Neuronal stem cell (in vitro differentiated cells): ENCODE data around the gene TMIGD3. TPM values are rescaled to one million over a fixed set of nuclear protein-coding genes. Genes with fewer than 3 reads are reported as not detected.

Experiments
- DNase-seq: peaks from one replicate; pipeline ENCODE4 v3.0.0-alpha.2; 2013; ENCODE audit warnings: low spot score
- H2AFZ ChIP-seq: one replicate; pipeline ENCODE4 v1.6.1; 2013; ENCODE audit warnings: mild to moderate bottlenecking, low read length, inconsistent platforms
- H2AK5ac ChIP-seq: 2 replicates; pipeline ENCODE4 v1.6.1; 2013; ENCODE audit warnings: low read depth, mild to moderate bottlenecking, inconsistent platforms, low read length, moderate library complexity, mixed read lengths
- H2BK120ac ChIP-seq: 2 replicates; pipeline ENCODE4 v1.6.1; 2013; ENCODE audit warnings: low read depth, mild to moderate bottlenecking, inconsistent platforms, low read length, moderate library complexity, mixed read lengths
- H2BK12ac ChIP-seq: one replicate; pipeline ENCODE4 v1.6.1; 2013; ENCODE audit warnings: low read length, inconsistent platforms
- H2BK15ac ChIP-seq: 2 replicates; pipeline ENCODE4 v1.6.1; 2013; ENCODE audit warnings: mild to moderate bottlenecking, low read length, inconsistent platforms, mixed read lengths
- H2BK5ac ChIP-seq: one replicate; pipeline ENCODE4 v1.6.1; 2013; ENCODE audit warnings: inconsistent platforms, mild to moderate bottlenecking, low read length, moderate library complexity
- H3K14ac ChIP-seq: one replicate; pipeline ENCODE4 v1.6.1; 2013; ENCODE audit warnings: low read length, inconsistent platforms
- H3K18ac ChIP-seq: 2 replicates; pipeline ENCODE4 v1.6.1; 2013; ENCODE audit warnings: low read length, inconsistent platforms
- H3K23ac ChIP-seq: 2 replicates; pipeline ENCODE4 v1.6.1; 2013; ENCODE audit warnings: low read depth, mild to moderate bottlenecking, mixed read lengths, low read length, inconsistent platforms; ENCODE audit not compliant: poor library complexity
- H3K27ac ChIP-seq: replicated peaks from 3 replicates; pipeline ENCODE4 v1.5.1; 2013; ENCODE audit warnings: low read length, inconsistent platforms
- H3K27me3 ChIP-seq, 3 experiments: 2 replicates each; pipeline ENCODE4 v1.6.1; 2013; ENCODE audit warnings: low read length in 3 of 3, mild to moderate bottlenecking in 2 of 3, inconsistent platforms in 1 of 3, low read depth in 1 of 3, mixed read lengths in 1 of 3, moderate library complexity in 1 of 3; ENCODE audit not compliant: control insufficient read depth in 3 of 3, insufficient read depth in 3 of 3
- H3K36me3 ChIP-seq, 2 donors: replicated peaks in 1 of 2; 2 replicates each; pipeline ENCODE4 v1.6.1; 2013; ENCODE audit warnings: low read length in 2 of 2; ENCODE audit not compliant: control insufficient read depth in 2 of 2, insufficient read depth in 2 of 2
- H3K4ac ChIP-seq: 2 replicates; pipeline ENCODE4 v1.6.1; 2013; ENCODE audit warnings: inconsistent platforms, mild to moderate bottlenecking, low read length, moderate library complexity
- H3K4me1 ChIP-seq, 2 donors: 1 replicate in 1 of 2; 2 replicates in 1 of 2; pipeline ENCODE4 v1.6.1; 2013; ENCODE audit warnings: low read length in 2 of 2, low read depth in 1 of 2; ENCODE audit not compliant: control insufficient read depth in 2 of 2, insufficient read depth in 1 of 2
- H3K4me2 ChIP-seq: one replicate; pipeline ENCODE4 v1.6.1; 2013; ENCODE audit warnings: mild to moderate bottlenecking, low read length, inconsistent platforms; ENCODE audit not compliant: insufficient read depth, poor library complexity, severe bottlenecking
- H3K4me3 ChIP-seq, 2 donors: 2 replicates each; pipeline ENCODE4 v1.5.1; 2013; ENCODE audit warnings: low read length in 2 of 2, mild to moderate bottlenecking in 2 of 2, inconsistent platforms in 1 of 2, moderate library complexity in 1 of 2
- H3K79me1 ChIP-seq: one replicate; pipeline ENCODE4 v1.6.1; 2013; ENCODE audit warnings: low read depth, mild to moderate bottlenecking, inconsistent platforms, low read length, moderate library complexity
- H3K9ac ChIP-seq: one replicate; pipeline ENCODE4 v1.6.1; 2013; ENCODE audit warnings: mild to moderate bottlenecking, low read depth, low read length, inconsistent platforms; ENCODE audit not compliant: poor library complexity
- H3K9me3 ChIP-seq, 2 donors: replicated peaks in 1 of 2; 2 replicates each; pipeline versions ENCODE3 to v1.6.1; 2013; ENCODE audit warnings: low read length in 2 of 2, mild to moderate bottlenecking in 2 of 2, inconsistent platforms in 1 of 2, low read depth in 1 of 2, mixed read lengths in 1 of 2, moderate library complexity in 1 of 2; ENCODE audit not compliant: control insufficient read depth in 2 of 2, insufficient read depth in 1 of 2
- H4K8ac ChIP-seq: one replicate; pipeline ENCODE4 v1.6.1; 2013; ENCODE audit warnings: low read depth, mild to moderate bottlenecking, inconsistent platforms, low read length, moderate library complexity
- H4K91ac ChIP-seq: one replicate; pipeline ENCODE4 v1.6.1; 2013; ENCODE audit warnings: low read length, low read depth, mild to moderate bottlenecking, inconsistent platforms; ENCODE audit not compliant: poor library complexity
- WGBS, 2 donors: extraction: QIAGEN DNeasy Blood & Tissue Kit; methylation state at CpG; one replicate each; pipeline ENCODE4 v1.1.7; 2013; ENCODE audit warnings: missing lambda C conversion rate in 2 of 2, mixed read lengths in 1 of 2; ENCODE audit not compliant: insufficient read length in 2 of 2, insufficient replicate concordance in 1 of 2; ENCODE audit errors: extremely low coverage in 2 of 2; 5-methylcytosine and 5-hydroxymethylcytosine counted together
- polyA plus RNA-seq, 2 experiments: library from polyadenylated mRNA; stranded (reverse); fragments of 200-250 nt; gene quantifications; one replicate each; pipeline ENCODE4 v1.2.3, GENCODE V29; 2013

The TMIGD3 gene
- polyA plus RNA-seq (2013, experiment 1 of 2): not detected
- not detected for polyA plus RNA-seq (2013, experiment 2 of 2)

DNA sequence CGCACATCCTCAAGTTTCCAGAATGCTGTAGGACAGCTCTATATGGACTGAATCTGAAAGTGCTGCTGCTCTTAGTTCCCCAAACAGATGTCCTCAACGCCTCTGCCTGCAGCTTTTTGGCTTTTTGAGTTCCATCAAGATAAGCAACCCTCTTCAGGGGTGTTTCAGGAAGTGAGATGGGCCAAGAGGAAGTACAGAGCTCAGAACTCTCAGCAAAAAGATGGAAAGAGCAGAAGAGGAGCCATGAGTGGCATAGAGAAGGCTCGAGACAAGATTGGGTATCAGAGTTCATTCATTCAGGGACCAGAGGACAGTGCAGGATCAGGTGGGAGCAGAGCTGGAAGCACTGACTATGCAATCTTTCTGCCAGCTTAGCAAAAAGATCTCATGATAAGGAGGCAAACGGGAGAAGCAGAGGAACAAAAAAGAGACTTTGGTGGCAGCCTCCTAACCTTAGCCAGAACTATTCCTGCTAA, at the start of gene TMIGD3, which contains the start of gene ADORA3:
Gene TMIGD3, minus strand, starts transcription at position 49 of the 476 bp plus-strand sequence. CDS start 279 bp downstream, outside the sequence.
Gene ADORA3, minus strand, starts transcription at position 49 of the 476 bp plus-strand sequence. CDS start 279 bp downstream, outside the sequence.
- H3K4me3 ChIP-seq: no peak within 1 kb of the TSS
- no peak within 1 kb of the TSS for H2AFZ ChIP-seq
- H2BK120ac ChIP-seq: no peak within 1 kb of the TSS
- no peak within 1 kb of the TSS for H3K27ac ChIP-seq
- H3K9me3 ChIP-seq: no peaks in the 10 kb centered on the region
- no peak within 1 kb of the TSS for H2BK12ac ChIP-seq
- no peak within 1 kb of the TSS for H3K4me2 ChIP-seq
- H3K4ac ChIP-seq: no peak within 1 kb of the TSS
- H3K9ac ChIP-seq: no peak within 1 kb of the TSS
- H2BK5ac ChIP-seq: no peak within 1 kb of the TSS
- H3K14ac ChIP-seq: peak within 1 kb of the TSS; percentile 31
- no CpG with 5 or more reads among the region's 4 CpGs for WGBS, 2 donors
- no peak for DNase-seq
- H2BK15ac ChIP-seq: no peak within 1 kb of the TSS
- peaks cover 0 to 2% (median 2%) of the 10 kb centered on the region in 3 experiments for H3K27me3 ChIP-seq
- H4K8ac ChIP-seq: no peak within 1 kb of the TSS
- H4K91ac ChIP-seq: peak within 1 kb of the TSS; percentile 58
- H3K23ac ChIP-seq: peak within 1 kb of the TSS; percentile 77
- H2AK5ac ChIP-seq: no peak within 1 kb of the TSS
- H3K18ac ChIP-seq: no peak within 1 kb of the TSS
- no peaks in the 10 kb centered on the region for H3K36me3 ChIP-seq
- peaks cover 3 to 12% of the 10 kb centered on the region in 2 donors for H3K4me1 ChIP-seq
- H3K79me1 ChIP-seq: no peaks in the 10 kb centered on the region

DNA sequence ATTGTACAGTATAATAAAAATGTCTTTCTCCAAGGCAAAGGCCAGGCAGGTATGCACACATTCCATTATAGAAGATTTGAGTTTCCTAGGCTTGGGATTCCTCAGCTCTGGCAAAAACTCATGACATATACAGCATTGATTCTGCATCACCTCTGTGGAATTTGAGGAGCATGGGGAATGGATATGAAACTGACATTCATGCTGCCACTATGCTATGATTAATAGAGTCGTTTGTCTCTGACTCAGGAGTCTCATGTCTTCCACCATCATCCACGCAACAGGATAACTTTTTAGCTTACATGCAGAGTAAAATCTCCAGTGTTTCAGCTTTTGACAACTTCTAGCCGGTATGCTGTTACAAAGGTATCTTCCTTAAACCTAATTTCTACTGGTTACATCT, 49.8 kb upstream of the TMIGD3 start:
- H2BK120ac ChIP-seq: no peak overlapping the region
- H3K4me3 ChIP-seq: no peak overlapping the region
- no peak overlapping the region for H3K4me2 ChIP-seq
- no peaks in the 10 kb centered on the region for H3K36me3 ChIP-seq
- H2AK5ac ChIP-seq: no peak overlapping the region
- H3K4ac ChIP-seq: no peak overlapping the region
- H4K8ac ChIP-seq: no peak overlapping the region
- no peak overlapping the region for H3K27ac ChIP-seq
- H3K14ac ChIP-seq: no peak overlapping the region
- no CpG with 5 or more reads among the region's 3 CpGs for WGBS, 2 donors
- no peaks in the 10 kb centered on the region for H3K79me1 ChIP-seq
- no peak overlapping the region for H3K9ac ChIP-seq
- no peak overlapping the region for H4K91ac ChIP-seq
- no peak overlapping the region for H3K23ac ChIP-seq
- no peak overlapping the region for H2BK12ac ChIP-seq
- H2BK5ac ChIP-seq: no peak overlapping the region
- no peaks in the 10 kb centered on the region for H3K9me3 ChIP-seq
- no peaks in the 10 kb centered on the region for H3K4me1 ChIP-seq
- H3K27me3 ChIP-seq: peaks cover 0 to 2% (median 0%) of the 10 kb centered on the region in 3 experiments
- no peak overlapping the region for H2AFZ ChIP-seq
- no peak overlapping the region for H2BK15ac ChIP-seq
- no peak overlapping the region for H3K18ac ChIP-seq
- no peak for DNase-seq

DNA sequence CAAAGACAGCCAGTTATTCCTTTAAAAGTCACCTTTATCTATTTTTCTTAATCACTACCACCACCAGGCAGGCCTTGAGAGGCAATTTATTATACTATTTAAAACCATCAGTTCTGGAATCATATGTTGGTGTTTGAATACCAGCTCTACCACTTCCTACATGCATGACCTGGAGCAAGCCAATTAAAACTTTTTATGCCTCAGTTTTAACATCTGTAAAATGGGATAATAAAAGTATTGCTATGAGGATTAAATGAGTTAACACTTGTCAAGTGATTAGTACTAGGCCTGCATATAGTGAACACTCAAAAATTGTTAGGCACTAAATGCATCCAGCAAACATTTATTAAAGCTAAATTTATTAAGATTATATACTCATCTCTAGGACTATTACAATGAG, 49.2 kb upstream of the TMIGD3 start:
- H3K9me3 ChIP-seq: no peaks in the 10 kb centered on the region
- H3K4ac ChIP-seq: no peak overlapping the region
- no peak overlapping the region for H2BK12ac ChIP-seq
- H3K36me3 ChIP-seq: no peaks in the 10 kb centered on the region
- no peak overlapping the region for H2BK15ac ChIP-seq
- H3K79me1 ChIP-seq: no peaks in the 10 kb centered on the region
- no peak overlapping the region for H3K18ac ChIP-seq
- H3K4me2 ChIP-seq: no peak overlapping the region
- H2AK5ac ChIP-seq: no peak overlapping the region
- no peak overlapping the region for H2BK120ac ChIP-seq
- H3K9ac ChIP-seq: no peak overlapping the region
- no peak overlapping the region for H4K8ac ChIP-seq
- no peak overlapping the region for H3K4me3 ChIP-seq
- no peak overlapping the region for H2AFZ ChIP-seq
- no peak for DNase-seq
- H3K23ac ChIP-seq: no peak overlapping the region
- peaks cover 0 to 2% (median 0%) of the 10 kb centered on the region in 3 experiments for H3K27me3 ChIP-seq
- H3K4me1 ChIP-seq: no peaks in the 10 kb centered on the region
- H4K91ac ChIP-seq: no peak overlapping the region
- no peak overlapping the region for H3K27ac ChIP-seq
- no peak overlapping the region for H2BK5ac ChIP-seq
- H3K14ac ChIP-seq: no peak overlapping the region

DNA sequence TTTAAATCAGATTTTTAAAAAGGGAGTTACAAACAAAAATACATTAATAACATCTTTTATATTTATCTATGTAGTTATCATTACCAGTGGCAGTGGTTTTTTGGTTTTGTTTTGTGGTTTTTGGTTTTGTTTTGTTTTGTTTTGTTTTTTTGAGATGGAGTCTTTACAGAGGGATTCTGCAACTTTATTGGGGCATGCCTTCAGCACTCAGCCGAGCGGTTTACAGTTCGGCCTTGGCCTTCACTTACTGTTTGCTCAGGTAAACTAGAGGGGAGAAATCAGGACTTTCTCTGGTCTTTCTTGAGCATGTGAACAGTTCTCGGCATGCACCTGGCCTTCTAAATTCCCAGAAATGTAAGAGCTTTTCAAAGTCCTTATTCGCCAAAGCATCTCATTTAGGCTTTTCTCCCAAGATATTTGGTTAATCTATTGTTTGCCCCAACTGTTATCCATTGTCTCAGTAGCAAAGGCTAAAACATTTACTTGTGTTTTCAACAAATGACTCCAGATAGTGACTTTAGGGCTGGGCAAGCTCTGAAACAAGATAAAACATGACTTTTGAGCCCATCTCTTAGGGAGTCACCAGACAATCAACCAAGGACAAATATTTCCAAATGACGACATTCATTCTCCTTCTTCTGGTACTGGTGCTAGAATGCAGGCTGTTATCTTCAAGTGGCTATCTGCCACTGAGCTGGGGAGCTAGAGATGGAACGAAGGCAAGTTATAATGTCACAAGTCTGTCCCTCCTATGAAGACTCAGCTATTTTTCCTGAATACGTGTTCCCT, 48.4 kb upstream of the TMIGD3 start:
- Histone ChIP-seq H4K8ac (no peak overlapping the region), H3K4ac (no peak overlapping the region), H3K36me3 (no peaks in the 10 kb centered on the region), H2BK5ac (no peak overlapping the region), H3K23ac (no peak overlapping the region), H3K18ac (no peak overlapping the region), H3K4me3 (no peak overlapping the region), H2AK5ac (no peak overlapping the region), H3K27me3 (peaks cover 0 to 2% (median 0%) of the 10 kb centered on the region in 3 experiments), H2AFZ (no peak overlapping the region), H2BK120ac (no peak overlapping the region), H3K27ac (no peak overlapping the region), H4K91ac (no peak overlapping the region), H3K9me3 (no peaks in the 10 kb centered on the region), H3K79me1 (no peaks in the 10 kb centered on the region), H3K4me2 (no peak overlapping the region), H2BK15ac (no peak overlapping the region), H3K9ac (no peak overlapping the region), H2BK12ac (no peak overlapping the region), H3K4me1 (no peaks in the 10 kb centered on the region), H3K14ac (no peak overlapping the region)
- WGBS, 2 donors: no CpG with 5 or more reads among the region's 8 CpGs
- DNase-seq: no peak
